ENCODE results near the gene MMP17.

DNA sequence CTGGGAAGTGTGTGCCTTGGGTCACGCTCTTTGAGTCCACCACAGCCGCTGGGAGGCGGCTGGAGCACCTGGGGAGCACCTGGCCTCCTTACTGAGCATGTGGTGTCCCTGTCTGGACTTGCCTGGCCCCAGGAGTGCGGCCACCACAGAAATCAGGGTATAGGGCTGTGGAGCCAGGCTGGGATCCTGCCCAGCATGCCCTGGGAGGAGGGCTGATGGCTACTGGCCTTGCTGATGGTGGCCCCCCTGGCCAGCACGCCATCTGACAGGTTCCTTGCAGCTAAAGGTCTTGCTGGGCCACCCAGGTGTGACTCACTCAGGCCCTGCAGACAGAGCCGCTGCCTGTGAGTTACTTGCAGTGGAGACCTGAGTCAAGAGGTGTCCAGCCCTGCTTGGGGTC is 72.2 kb downstream of the MMP17 start:
- no peak for TF ChIP-seq POLR2AphosphoS5 (IDR thresholded peaks at IDR 0.05)
- TF ChIP-seq, protein P1, sequence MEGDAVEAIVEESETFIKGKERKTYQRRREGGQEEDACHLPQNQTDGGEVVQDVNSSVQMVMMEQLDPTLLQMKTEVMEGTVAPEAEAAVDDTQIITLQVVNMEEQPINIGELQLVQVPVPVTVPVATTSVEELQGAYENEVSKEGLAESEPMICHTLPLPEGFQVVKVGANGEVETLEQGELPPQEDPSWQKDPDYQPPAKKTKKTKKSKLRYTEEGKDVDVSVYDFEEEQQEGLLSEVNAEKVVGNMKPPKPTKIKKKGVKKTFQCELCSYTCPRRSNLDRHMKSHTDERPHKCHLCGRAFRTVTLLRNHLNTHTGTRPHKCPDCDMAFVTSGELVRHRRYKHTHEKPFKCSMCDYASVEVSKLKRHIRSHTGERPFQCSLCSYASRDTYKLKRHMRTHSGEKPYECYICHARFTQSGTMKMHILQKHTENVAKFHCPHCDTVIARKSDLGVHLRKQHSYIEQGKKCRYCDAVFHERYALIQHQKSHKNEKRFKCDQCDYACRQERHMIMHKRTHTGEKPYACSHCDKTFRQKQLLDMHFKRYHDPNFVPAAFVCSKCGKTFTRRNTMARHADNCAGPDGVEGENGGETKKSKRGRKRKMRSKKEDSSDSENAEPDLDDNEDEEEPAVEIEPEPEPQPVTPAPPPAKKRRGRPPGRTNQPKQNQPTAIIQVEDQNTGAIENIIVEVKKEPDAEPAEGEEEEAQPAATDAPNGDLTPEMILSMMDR (IDR thresholded peaks at IDR 0.05), result no peak
- no peak for TF ChIP-seq EP300 (IDR thresholded peaks at IDR 0.05)
